HG02970 (cell line): ENCODE data around the gene NDP.

Source experiments
- ATAC-seq: cut with Tn5 transposase; IDR thresholded peaks from one replicate; pipeline ENCODE4 v1.9.1; 2021; ENCODE audit warnings: mild to moderate bottlenecking, moderate library complexity, moderate number of reproducible peaks; ENCODE audit not compliant: unreplicated experiment, low FRiP score

The NDP gene, protein sequence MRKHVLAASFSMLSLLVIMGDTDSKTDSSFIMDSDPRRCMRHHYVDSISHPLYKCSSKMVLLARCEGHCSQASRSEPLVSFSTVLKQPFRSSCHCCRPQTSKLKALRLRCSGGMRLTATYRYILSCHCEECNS

DNA sequence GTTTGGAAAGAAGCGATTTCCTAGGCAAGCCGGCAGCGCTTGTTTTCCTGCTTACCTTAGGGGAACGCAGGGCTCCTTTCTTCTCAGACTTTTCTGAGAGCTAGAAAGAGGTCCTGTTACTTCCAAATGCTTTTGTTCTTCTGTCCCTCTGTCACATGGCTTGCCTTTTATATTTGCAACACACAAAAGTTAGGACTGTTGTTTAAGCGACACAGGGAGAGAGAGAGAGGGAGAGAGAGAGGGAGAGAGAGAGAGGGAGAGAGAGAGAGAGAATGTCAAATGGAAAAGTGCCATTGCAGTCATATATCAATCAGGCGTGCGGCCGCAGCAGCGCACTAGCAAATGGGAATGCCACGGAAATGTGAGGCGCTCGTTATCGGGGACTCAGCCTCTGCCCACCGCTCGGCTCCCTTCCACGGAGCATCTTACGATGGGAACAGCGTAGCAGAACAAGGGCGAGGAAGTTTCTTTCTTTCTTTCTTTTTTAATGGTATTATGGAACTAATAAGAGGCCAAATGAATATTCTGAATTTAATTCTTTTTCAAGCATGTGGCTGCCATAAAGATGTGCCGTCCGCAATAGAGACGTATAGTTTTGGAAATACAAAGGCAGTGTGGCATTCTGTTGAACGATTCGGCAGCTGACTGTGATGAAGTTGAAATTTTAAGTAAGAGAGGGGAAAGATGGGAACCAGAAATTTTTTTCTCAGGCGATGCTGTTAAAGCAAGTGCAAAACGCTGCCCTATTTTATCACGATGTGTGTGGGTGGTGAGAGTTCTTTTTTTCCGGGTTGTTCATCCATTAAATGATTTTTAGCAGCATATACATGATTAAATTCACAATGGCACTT lies at the start of gene NDP:
TSS of gene NDP (minus strand) at position 142 of the 851 bp plus-strand sequence. CDS start 14,745 bp downstream, outside the sequence.
- ATAC-seq = no peak

DNA sequence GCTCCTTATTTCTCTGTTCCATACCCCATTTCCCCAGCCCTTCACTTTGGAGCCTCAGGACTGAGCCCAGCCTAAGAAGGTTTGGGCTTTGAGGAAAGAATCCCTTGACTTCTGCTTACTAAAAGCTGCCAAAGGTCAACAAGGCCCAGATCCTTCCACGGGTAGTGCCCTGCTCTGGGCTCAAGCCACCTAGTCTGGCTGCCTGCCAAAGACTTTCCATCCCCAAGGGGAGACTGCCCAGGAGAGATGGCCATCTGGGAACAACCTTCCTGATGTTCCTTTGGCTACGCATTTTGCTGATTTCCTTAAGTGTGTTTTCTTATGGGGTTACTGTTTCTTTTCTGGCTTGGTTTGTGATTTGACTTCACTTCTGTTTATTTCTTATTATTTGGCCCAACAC lies 49.8 kb upstream of the NDP start:
- ATAC-seq = no peak

GRCh38 chrX:44020693-44021092 lies 47.5 kb upstream of the NDP start:
- ATAC-seq = no peak

GRCh38 chrX:44019911-44020310 lies 46.7 kb upstream of the NDP start:
- no peak for ATAC-seq

DNA sequence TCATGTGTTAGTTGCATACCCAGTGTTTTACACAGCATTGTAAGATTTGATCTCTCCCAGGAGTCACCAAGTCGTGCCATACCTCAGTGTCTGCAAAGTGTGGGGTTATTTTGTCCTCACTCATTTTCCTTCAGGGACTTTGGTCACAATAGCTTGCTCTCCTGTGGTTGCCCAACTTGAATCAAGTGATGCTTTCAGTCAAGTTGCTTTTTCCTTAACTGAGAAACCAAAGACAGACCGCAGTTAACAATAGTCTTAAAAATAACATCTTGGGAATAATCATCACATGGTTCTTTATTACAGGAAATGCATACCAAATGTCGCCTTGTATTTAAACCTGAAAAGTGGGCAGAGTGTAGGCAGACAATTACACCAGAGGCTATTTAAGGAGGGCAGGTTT lies 44.5 kb upstream of the NDP start:
- ATAC-seq = no peak

- no peak for ATAC-seq
Observed at GRCh38 chrX:44016906-44017305, 43.7 kb upstream of the NDP start.

DNA sequence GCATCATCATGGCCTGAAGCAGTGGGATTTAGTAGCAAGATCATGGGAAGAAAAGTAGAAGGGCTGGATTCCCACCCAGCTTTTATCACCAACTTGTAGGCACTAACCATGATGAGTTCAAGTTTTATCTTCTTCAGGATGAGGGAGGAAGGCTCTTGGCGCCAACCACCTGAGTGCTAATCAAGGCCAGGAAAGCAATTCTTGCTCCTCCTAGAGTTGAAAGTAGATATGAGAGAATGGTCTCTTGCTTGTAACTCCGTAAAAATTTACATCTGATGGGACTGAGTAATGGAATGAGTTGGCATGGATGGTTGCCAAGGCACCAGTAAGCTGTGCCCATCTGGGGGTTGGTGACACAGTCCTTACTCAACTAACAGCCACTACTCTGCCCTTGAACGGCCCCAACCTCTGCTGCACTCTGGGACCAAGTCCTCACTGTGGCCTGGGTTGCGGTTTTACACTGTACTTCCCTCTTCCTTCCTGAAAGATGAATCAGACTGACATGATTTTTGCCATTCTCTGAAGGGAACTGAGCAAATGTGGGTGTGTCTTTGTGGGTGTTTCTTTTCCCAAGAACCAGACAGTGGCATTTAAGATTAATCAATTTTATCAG lies 39.4 kb upstream of the NDP start:
- ATAC-seq = no peak

GRCh38 chrX:44011506-44011905 lies 38.3 kb upstream of the NDP start:
- ATAC-seq = no peak

GRCh38 chrX:44010626-44011025 lies 37.4 kb upstream of the NDP start:
- ATAC-seq = no peak

GRCh38 chrX:44006081-44006480 lies 32.9 kb upstream of the NDP start:
- ATAC-seq = no peak

GRCh38 chrX:44003975-44004374 lies 30.8 kb upstream of the NDP start:
- no peak for ATAC-seq

DNA sequence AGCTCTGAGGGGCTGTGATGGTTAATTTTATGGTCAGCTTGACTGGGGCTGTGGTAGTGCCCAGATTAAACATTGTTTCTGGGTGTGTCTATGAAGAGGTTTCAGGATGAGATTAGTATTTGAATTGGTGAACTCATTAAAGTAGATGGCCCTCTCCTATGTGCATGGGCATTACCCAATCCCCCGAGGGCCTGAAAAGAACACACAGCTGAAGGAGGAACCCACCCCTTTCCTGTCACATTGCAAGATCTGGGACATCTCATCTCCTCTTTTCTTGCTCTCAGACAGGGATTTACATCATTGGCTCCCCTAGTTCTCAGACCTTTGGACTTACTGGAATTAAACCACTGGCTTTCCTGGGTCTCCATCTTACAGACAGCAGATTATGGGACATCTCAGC lies 29.4 kb upstream of the NDP start:
- ATAC-seq = no peak

DNA sequence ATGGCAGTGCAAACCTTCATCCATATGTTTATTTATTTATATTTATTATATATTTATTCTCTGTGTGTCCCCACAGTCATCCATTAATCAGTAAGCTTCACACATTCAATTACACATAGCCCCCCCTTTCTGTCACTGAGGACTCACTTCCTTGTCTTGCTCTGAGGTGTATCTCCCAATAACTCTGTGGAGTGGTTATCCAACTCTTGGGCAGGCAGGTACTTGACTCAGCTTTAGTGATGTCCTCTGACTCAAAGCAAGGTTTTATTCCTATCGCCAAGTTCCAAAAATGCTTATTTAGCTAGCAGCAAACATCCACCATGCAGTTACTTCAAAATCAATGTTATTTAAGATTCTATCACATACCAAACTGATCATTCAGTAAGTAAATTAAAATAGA lies 25.2 kb upstream of the NDP start:
- no peak for ATAC-seq

DNA sequence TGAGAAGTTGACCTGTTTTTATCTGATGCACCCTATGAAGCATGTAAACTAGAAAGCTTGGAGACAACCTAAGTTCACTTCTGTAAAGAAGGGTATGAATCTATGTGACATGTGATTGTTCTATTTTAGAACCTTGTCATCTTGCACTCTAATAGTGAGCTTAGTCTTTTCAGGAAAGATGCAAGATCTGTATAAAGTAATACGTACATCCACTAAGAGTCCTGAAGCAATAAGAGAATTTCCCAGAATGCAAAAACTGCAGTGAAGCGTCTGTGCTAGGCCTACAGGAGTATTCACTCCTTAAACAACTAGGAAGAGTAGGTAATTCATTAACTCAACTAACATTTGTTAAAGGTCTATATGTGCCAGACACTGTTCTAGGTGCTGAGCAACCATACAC lies 23.3 kb upstream of the NDP start:
- no peak for ATAC-seq

DNA sequence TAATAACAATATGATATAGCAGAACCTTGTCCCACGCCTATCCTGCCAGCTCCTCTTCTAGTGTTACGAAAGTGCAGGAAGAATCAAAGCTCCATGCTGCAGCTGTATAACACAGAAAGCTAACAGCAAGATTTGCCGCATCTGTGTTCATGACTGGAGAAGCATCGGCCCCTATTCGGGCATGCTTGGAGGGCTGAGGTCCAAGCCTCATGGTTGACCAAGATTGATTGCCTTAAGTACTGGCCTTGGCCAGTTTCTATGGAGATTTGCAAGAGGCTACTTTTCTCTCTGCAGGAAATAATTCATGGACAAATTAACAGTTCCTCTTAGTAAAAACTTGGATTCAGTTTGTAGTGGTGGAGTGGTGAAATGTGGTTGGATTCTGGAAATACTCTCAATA lies 12.9 kb upstream of the NDP start:
- no peak for ATAC-seq

DNA sequence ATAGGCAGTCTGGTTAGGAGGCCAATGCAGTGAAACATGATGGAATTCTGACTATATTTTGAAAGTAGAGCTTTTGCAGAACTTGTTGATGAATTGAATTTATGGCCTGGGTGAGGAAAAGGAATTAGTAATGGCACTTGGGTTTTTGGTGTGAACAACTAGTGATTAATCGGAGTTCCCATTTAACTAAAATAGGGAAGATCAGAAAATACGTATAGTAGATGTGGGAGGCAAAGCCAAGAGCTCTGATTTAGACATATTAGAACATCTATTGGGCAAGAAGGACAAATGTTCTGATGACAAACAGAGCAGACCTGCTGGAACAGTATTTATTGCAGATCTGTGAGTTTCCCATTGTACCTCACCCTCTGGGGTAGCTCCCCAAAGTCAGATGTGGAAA lies 12.3 kb upstream of the NDP start:
- ATAC-seq = no peak

- ATAC-seq = no peak
Observed at GRCh38 chrX:43978226-43978625, 5.0 kb upstream of the NDP start.

DNA sequence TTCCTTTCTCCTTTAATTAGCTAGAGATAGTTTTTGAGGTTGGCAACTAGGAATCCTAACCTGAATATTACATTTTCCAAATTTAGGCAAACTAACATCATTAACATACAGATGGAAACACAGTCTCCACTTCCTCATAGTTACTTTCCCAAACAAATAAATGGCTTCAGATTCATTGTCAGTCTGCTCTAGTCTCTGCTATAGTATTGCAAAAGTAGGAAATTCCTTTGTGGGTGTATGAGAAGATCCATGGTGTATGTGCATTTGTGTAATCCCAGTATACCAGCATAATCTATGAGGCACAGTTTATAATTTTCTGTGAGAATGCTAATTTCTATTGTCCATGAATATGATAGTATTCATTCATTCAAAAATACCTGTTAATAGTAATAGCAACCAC lies 3.0 kb upstream of the NDP start:
- ATAC-seq = no peak

DNA sequence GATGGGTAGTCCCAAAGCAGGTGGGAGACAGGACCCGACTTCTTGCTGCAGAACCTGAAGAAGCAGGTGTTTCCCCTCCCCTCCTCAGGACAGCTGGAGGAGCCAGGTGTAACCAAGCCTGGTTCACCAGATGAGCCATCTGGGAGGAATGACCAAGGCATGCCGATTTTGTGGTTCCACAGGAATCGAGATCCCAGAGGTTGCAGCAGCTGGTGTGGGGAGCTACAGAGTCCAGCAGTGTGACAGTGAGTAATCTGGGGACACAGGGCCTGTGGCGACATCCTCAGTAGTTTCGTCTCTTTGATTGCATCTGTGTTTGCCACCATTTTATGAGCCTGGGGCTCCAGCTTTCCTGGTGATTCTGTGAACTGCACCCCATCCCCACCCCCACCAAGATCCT lies 2.6 kb upstream of the NDP start:
- ATAC-seq = no peak

DNA sequence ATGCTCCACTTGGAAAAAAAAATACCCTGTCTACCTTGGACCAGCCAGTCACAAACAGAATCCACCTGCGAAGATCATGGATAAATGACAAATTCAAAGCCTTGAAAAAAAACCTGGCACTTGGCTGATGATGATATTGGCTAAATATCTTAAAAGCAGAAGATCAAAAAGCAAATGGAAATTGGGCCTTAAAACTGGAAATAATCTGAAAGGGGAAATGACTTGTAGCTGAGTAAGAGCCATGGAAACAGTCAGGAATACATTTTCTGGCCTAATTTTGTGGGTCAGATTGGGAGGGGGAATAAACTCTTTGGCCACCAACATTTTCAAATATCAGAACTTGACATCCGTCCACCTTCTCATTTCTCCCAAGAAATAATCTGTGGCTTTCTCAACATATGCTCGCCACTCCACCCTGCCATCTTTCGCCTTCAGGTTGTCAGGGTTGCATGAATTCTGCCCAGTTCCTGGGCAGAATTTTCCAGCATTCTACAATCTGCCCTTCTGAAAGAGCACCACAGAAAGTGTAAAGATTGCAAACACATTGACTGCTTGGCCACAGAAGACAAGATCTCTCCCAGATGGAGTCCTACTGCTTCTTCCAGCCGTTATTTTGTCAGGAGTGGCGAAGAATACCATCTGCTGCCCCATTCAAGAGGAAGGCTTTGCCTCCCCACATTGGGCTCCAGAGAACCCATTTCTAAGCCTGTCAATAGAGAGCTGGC lies 1.7 kb upstream of the NDP start:
- ATAC-seq = no peak

GRCh38 chrX:43974100-43974475 lies 898 bp upstream of the NDP start:
- no peak for ATAC-seq
